ENCODE measurements around the gene B3GNT2. TPM values are rescaled to one million over a fixed set of nuclear protein-coding genes. Genes with fewer than 3 reads are reported as not detected.

The B3GNT2 gene
- total and polyA plus RNA-seq, 2 donors (not counting 3 experiments of a cell fraction or from before 2014, with no cell fraction given): 9.5 to 21.2 TPM

DNA sequence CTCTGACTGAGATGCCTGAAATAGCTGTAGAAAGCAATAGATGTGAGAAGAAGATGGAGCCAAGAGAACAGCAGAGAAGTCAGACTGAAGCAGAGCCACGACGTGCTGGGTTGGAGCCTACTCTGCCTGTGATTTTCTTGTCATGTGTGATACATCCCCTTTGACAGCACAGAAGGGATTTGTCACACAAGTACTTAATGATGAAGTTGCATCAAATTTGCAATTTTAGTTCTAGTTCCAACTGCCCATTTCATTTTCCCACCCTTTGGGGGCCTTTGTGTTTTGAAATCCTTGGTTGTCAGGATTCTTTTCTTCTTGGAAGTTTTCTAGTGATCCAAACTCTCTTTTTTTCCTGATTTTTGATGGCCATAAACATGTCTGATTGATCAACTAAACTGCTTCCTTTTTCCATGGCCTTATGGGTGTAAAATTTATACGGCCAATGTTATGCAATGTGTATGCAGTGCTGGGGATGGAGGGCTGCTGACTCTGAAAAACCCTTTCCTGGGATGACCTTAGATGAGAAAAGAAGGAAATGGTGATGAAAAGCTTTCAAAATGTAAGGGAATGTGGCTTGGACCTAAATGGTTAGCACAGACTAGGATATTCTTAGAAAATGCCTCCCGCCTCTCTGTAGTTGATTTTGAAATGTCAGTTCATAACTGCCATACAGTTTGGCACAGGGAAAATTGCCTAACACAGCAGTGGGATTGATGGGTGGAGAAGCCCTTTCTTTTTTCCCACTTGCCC, 9.6 kb upstream of the B3GNT2 start:
- intact Hi-C loops (cut with micrococcal nuclease) (no loop called here), dilution Hi-C loops (cut with MboI; ENCODE audit: extremely low pct_ligation_motif_present, low sequenced_read_pairs) (no loop called here)
- Histone ChIP-seq H3K4me1 (ENCODE audit: control insufficient read depth, extremely low read depth, insufficient read depth, low read length) (no peaks in the 10 kb centered on the region), H3K27me3 (ENCODE audit: control insufficient read depth in 2 of 2, insufficient read depth in 2 of 2, low read length in 2 of 2) (peaks cover 11 to 16% of the 10 kb centered on the region in 2 experiments), H2AFZ (ENCODE audit: low read depth, low read length) (no peak overlapping the region), H3K4me2 (ENCODE audit: insufficient read depth, low read length) (no peak overlapping the region), H3K4me3 (replicated peaks in 1 of 3; ENCODE audit: insufficient read depth in 1 of 3, low read depth in 1 of 3, low read length in 3 of 3) (no peak overlapping the region), H3K9ac (replicated peaks; ENCODE audit: extremely low read depth, insufficient read depth, low read length) (no peak overlapping the region), H3K79me2 (ENCODE audit: control insufficient read depth, insufficient read depth, low read length) (no peaks in the 10 kb centered on the region), H3K9me1 (replicated peaks; ENCODE audit: control insufficient read depth, extremely low read depth, insufficient read depth, low read length) (no peaks in the 10 kb centered on the region), H4K20me1 (replicated peaks; ENCODE audit: control insufficient read depth, extremely low read depth, insufficient read depth, low read length) (no peaks in the 10 kb centered on the region), H3K9me3 (replicated peaks; ENCODE audit: control insufficient read depth, insufficient read depth, low read length) (no peaks in the 10 kb centered on the region), H3K36me3 (ENCODE audit: control insufficient read depth in 2 of 2, extremely low read depth in 1 of 2, insufficient read depth in 2 of 2, low read length in 2 of 2) (no peaks in the 10 kb centered on the region), H3K27ac (ENCODE audit: insufficient read depth, low read depth, low read length) (no peak overlapping the region)
- no peak for TF ChIP-seq EZH2 (IDR thresholded peaks at IDR 0.05; ENCODE audit: borderline replicate concordance, low read depth, low read length, severe bottlenecking)
- DNase-seq (ENCODE audit: low read depth, low spot score) (no peak), FAIRE-seq (no peak)
- POLR2A ChIA-PET: no interaction called here
- BruUV-seq (replicated peaks): no TSS peak
- CTCF ChIA-PET: no interaction called here

DNA sequence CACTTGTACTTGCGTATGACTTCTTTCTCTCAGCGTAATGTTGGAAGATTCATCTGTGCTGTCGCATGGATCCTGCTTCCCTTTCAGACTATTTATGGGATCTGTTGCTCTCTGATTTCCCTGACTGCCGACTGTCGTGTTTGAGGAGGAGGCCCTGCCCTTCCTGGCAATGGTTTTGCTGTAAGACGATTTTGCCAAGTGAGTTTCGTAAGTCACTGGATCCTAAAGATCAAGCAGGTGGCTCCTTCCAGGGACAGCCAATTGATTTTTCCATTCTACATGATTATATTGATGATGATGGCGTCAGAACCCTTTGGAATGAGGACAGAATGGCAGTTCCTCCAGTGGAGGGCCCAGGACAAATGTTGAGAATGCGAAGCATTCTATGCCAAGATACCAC, 8.7 kb upstream of the B3GNT2 start:
- no TSS peak for BruUV-seq (replicated peaks)
- FAIRE-seq (no peak), DNase-seq (ENCODE audit: low read depth, low spot score) (no peak)
- Histone ChIP-seq H3K4me1 (ENCODE audit: control insufficient read depth, extremely low read depth, insufficient read depth, low read length) (no peaks in the 10 kb centered on the region), H3K9me3 (replicated peaks; ENCODE audit: control insufficient read depth, insufficient read depth, low read length) (no peaks in the 10 kb centered on the region), H3K79me2 (ENCODE audit: control insufficient read depth, insufficient read depth, low read length) (no peaks in the 10 kb centered on the region), H3K4me2 (ENCODE audit: insufficient read depth, low read length) (no peak overlapping the region), H3K36me3 (ENCODE audit: control insufficient read depth in 2 of 2, extremely low read depth in 1 of 2, insufficient read depth in 2 of 2, low read length in 2 of 2) (no peaks in the 10 kb centered on the region), H3K27ac (ENCODE audit: insufficient read depth, low read depth, low read length) (no peak overlapping the region), H3K9ac (replicated peaks; ENCODE audit: extremely low read depth, insufficient read depth, low read length) (no peak overlapping the region), H2AFZ (ENCODE audit: low read depth, low read length) (no peak overlapping the region), H3K9me1 (replicated peaks; ENCODE audit: control insufficient read depth, extremely low read depth, insufficient read depth, low read length) (no peaks in the 10 kb centered on the region), H3K27me3 (ENCODE audit: control insufficient read depth in 2 of 2, insufficient read depth in 2 of 2, low read length in 2 of 2) (peaks cover 11 to 16% of the 10 kb centered on the region in 2 experiments), H4K20me1 (replicated peaks; ENCODE audit: control insufficient read depth, extremely low read depth, insufficient read depth, low read length) (no peaks in the 10 kb centered on the region), H3K4me3 (replicated peaks in 1 of 3; ENCODE audit: insufficient read depth in 1 of 3, low read depth in 1 of 3, low read length in 3 of 3) (no peak overlapping the region)
- ChIA-PET POLR2A (no interaction called here), CTCF (no interaction called here)
- TF ChIP-seq POLR2AphosphoS5 (IDR thresholded peaks at IDR 0.05; ENCODE audit: insufficient read depth, low read depth, low read length) (no peak), EZH2 (IDR thresholded peaks at IDR 0.05; ENCODE audit: borderline replicate concordance, low read depth, low read length, severe bottlenecking) (no peak)
- TF ChIP-seq, protein P1, sequence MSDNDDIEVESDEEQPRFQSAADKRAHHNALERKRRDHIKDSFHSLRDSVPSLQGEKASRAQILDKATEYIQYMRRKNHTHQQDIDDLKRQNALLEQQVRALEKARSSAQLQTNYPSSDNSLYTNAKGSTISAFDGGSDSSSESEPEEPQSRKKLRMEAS (IDR thresholded peaks at IDR 0.05; ENCODE audit: insufficient read depth, insufficient read length): no peak
- dilution Hi-C loops (cut with MboI; ENCODE audit: extremely low pct_ligation_motif_present, low sequenced_read_pairs) (no loop called here), intact Hi-C loops (cut with micrococcal nuclease) (no loop called here)
